Activated T-helper 1 cell treated with anti-CD3 and anti-CD28 coated beads, Interleukin-12 subunit alpha, Interleukin-12 subunit beta, Interleukin-2, Interleukin-4 antibody, amounts not matched to agents 30 ng/mL and 10 ng/mL and 1 ng/mL, durations not matched to agents 14 hours and 24 hours and 36 hours (primary cell): ENCODE measurements around the gene EFCAB11. TPM values are rescaled to one million over a fixed set of nuclear protein-coding genes. Genes with fewer than 3 reads are reported as not detected.

ENCODE experiments used
- DNase-seq: peaks from one replicate; pipeline ENCODE4 v3.0.0; 2021; ENCODE audit warnings: low spot score
- H3K27ac Mint-ChIP-seq: one replicate; pipeline ENCODE4 v1.8.0; 2021; ENCODE audit warnings: mild to moderate bottlenecking, mixed read lengths
- H3K27me3 Mint-ChIP-seq: one replicate; pipeline ENCODE4 v1.8.0; 2022; ENCODE audit warnings: mild to moderate bottlenecking, moderate library complexity, mixed read lengths; ENCODE audit not compliant: insufficient read depth
- H3K36me3 Mint-ChIP-seq: one replicate; pipeline ENCODE4 v1.8.0; 2021; ENCODE audit warnings: low read depth, mixed read lengths
- H3K4me1 Mint-ChIP-seq: one replicate; pipeline ENCODE4 v1.8.0; 2021; ENCODE audit warnings: low read depth, mixed read lengths
- H3K4me3 Mint-ChIP-seq: one replicate; pipeline ENCODE4 v1.8.0; 2021; ENCODE audit warnings: mild to moderate bottlenecking, moderate library complexity, mixed read lengths
- H3K9me3 Mint-ChIP-seq: one replicate; pipeline ENCODE4 v1.8.0; 2021; ENCODE audit warnings: mixed read lengths
- intact Hi-C: fragments of 100-400 bp; cut with micrococcal nuclease; formaldehyde crosslinking; loops from one replicate; pipeline ENCODE4 v1.15.1; 2024
- total RNA-seq: library from RNA; stranded (reverse); gene quantifications from 2 replicates; pipeline ENCODE4 v1.2.3, GENCODE V29; 2022

Gene EFCAB11
- total RNA-seq, 1 donor from 2014 or later = 8.2 TPM

- no peaks in the 10 kb centered on the region for H3K36me3 Mint-ChIP-seq
- no peak overlapping the region for H3K27ac Mint-ChIP-seq
- H3K4me3 Mint-ChIP-seq = no peak overlapping the region
- no peaks in the 10 kb centered on the region for H3K9me3 Mint-ChIP-seq
- intact Hi-C loops = no loop called here
- H3K4me1 Mint-ChIP-seq = no peaks in the 10 kb centered on the region
- H3K27me3 Mint-ChIP-seq = peaks cover 26% of the 10 kb centered on the region
- no peak for DNase-seq
These were observed 144.4 kb downstream of the EFCAB11 start for GRCh38 chr14:89810101-89810500.

DNA sequence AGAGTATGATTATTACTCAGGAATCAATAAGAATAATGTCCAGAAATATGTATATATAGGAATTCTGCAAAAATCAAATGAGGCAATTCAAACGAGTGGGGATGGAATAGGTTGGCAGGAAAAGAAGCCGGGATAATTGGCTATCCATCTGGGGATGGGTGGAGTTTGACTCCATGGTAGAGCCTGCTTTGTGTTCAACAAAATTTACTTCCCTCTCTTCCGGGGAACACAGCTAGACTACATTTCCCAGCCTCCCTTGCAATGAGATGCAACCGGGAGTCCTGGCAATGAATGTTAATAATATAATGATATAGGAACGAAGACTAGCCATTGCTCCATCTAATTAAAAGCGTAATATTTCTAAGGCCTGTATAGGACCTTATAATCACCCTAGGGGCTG, 146.6 kb downstream of the EFCAB11 start:
- Mint-ChIP-seq H3K27me3 (peaks cover 17% of the 10 kb centered on the region), H3K9me3 (no peaks in the 10 kb centered on the region), H3K36me3 (no peaks in the 10 kb centered on the region), H3K4me1 (no peaks in the 10 kb centered on the region), H3K27ac (no peak overlapping the region), H3K4me3 (no peak overlapping the region)
- DNase-seq = no peak
- intact Hi-C loops = no loop called here

GRCh38 chr14:89807151-89807550, 147.4 kb downstream of the EFCAB11 start:
- DNase-seq = no peak
- H3K27ac Mint-ChIP-seq = no peak overlapping the region
- intact Hi-C loops = no loop called here

GRCh38 chr14:89806451-89806850, 148.1 kb downstream of the EFCAB11 start:
- Mint-ChIP-seq H3K36me3 (no peaks in the 10 kb centered on the region), H3K4me3 (no peak overlapping the region), H3K4me1 (no peaks in the 10 kb centered on the region), H3K9me3 (no peaks in the 10 kb centered on the region), H3K27me3 (peaks cover 7% of the 10 kb centered on the region), H3K27ac (no peak overlapping the region)
- no peak for DNase-seq
- intact Hi-C loops = no loop called here

More at GRCh38 chr14:89807151-89807550, 147.4 kb downstream of the EFCAB11 start:
- no peak overlapping the region for H3K4me3 Mint-ChIP-seq
- H3K36me3 Mint-ChIP-seq = no peaks in the 10 kb centered on the region
- H3K4me1 Mint-ChIP-seq = no peaks in the 10 kb centered on the region
- H3K9me3 Mint-ChIP-seq = no peaks in the 10 kb centered on the region
- H3K27me3 Mint-ChIP-seq = peaks cover 9% of the 10 kb centered on the region

DNA sequence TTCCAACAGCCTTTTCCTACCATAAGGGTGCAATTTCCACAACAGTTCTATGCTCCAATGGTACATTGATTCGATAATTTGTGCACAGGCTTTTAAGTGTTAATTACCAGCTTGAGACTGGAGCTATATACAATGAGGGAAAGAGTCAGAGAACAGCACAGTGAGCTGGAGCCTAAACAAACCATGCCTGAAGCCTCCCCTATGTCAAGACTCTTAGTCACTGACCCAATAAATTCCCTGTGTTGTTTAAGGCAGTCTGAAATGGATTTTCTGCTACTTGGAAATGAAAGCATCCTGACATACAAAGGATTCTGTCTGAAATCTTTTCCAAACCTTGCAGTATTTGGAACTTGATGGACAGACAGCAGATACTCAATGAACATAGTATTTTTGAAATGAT, 149.0 kb downstream of the EFCAB11 start:
- no peak overlapping the region for H3K27ac Mint-ChIP-seq
- no peak for DNase-seq
- no peaks in the 10 kb centered on the region for H3K36me3 Mint-ChIP-seq
- H3K4me1 Mint-ChIP-seq = no peaks in the 10 kb centered on the region
- intact Hi-C loops = no loop called here
- H3K27me3 Mint-ChIP-seq = peaks cover 7% of the 10 kb centered on the region
- H3K4me3 Mint-ChIP-seq = no peak overlapping the region
- no peaks in the 10 kb centered on the region for H3K9me3 Mint-ChIP-seq

DNA sequence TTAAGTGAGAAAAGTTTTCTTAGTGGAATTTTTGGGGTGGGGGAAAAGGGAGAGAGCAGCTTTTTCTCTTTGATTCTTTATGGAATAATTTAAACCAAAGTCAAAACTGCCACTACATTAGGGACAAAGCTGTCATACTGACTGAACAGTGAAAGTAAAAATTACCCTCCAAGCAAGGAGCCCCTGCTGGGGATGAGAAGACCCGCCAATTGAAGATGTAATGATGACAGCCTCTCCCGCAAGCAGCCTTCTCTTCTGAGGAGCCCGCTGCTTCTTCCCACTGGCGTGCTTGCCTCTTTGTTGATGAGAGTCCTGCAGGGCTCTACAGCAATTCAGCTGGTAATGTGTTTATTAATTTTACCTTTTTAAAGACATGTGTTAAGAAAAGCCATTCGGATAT, 151.0 kb downstream of the EFCAB11 start:
- Mint-ChIP-seq H3K27ac (no peak overlapping the region), H3K4me3 (no peak overlapping the region), H3K4me1 (no peaks in the 10 kb centered on the region), H3K27me3 (peaks cover 8% of the 10 kb centered on the region), H3K9me3 (no peaks in the 10 kb centered on the region), H3K36me3 (no peaks in the 10 kb centered on the region)
- intact Hi-C loops = no loop called here
- DNase-seq = no peak

DNA sequence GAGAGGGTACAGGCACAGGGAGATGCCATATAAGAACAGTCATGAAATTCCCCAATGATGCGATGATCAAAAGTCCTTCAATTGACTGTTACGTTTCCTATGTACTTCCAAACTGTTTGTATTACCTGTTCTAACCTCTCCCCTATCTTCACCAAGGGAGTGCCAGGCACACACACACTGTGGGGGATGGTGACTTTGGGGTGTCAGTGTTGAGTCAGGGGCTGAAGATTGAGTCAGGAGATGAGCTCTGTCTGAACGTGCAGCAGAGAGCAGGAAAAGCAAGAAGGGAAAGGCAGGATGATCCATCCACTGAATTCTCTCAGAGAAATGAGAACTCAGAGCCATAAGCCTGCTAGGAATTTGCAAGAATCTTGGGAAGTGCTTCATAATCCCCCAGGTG, 153.4 kb downstream of the EFCAB11 start:
- no peaks in the 10 kb centered on the region for H3K9me3 Mint-ChIP-seq
- no peak for DNase-seq

GRCh38 chr14:89798212-89798773, 156.2 kb downstream of the EFCAB11 start:
- Mint-ChIP-seq H3K36me3 (no peaks in the 10 kb centered on the region), H3K27ac (no peak overlapping the region), H3K27me3 (peaks cover 3% of the 10 kb centered on the region), H3K4me3 (no peak overlapping the region), H3K4me1 (no peaks in the 10 kb centered on the region), H3K9me3 (no peaks in the 10 kb centered on the region)
- intact Hi-C loops = no loop called here
- no peak for DNase-seq

More for the DNA sequence above, 153.4 kb downstream of the EFCAB11 start:
- Mint-ChIP-seq H3K36me3 (no peaks in the 10 kb centered on the region), H3K27me3 (peaks cover 5% of the 10 kb centered on the region), H3K4me1 (no peaks in the 10 kb centered on the region), H3K27ac (no peak overlapping the region), H3K4me3 (no peak overlapping the region)
- intact Hi-C loops = no loop called here

DNA sequence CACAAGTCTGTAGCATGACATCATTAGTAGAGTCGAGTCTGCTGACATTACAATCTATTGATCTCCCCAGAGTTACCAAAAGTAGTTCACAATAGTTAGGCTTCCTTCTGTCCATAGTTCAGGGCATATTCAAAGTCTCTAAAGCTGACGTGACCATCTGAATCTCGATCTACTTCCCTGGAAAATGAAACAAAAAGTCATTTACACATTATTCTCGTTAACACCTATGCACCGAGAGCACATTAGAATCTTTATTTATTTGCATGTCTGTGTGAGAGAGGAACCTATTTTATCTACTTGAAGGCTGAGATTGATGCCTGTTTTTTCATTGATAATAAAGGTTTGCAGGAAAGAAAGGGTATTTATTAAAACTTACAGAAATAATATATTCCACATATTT, 157.4 kb downstream of the EFCAB11 start:
- Mint-ChIP-seq H3K27ac (no peak overlapping the region), H3K4me3 (no peak overlapping the region), H3K27me3 (peaks cover 5% of the 10 kb centered on the region), H3K4me1 (no peaks in the 10 kb centered on the region), H3K9me3 (no peaks in the 10 kb centered on the region), H3K36me3 (no peaks in the 10 kb centered on the region)
- intact Hi-C loops = no loop called here
- DNase-seq = no peak

- DNase-seq = no peak
- no peak overlapping the region for H3K4me3 Mint-ChIP-seq
- H3K4me1 Mint-ChIP-seq = no peaks in the 10 kb centered on the region
- H3K27ac Mint-ChIP-seq = no peak overlapping the region
- intact Hi-C loops = no loop called here
- H3K36me3 Mint-ChIP-seq = no peaks in the 10 kb centered on the region
- H3K27me3 Mint-ChIP-seq = peaks cover 7% of the 10 kb centered on the region
- no peaks in the 10 kb centered on the region for H3K9me3 Mint-ChIP-seq
These were observed 160.4 kb downstream of the EFCAB11 start for GRCh38 chr14:89794096-89794495.

GRCh38 chr14:89793367-89793716, 161.2 kb downstream of the EFCAB11 start:
- H3K27ac Mint-ChIP-seq = no peak overlapping the region
- no peak overlapping the region for H3K4me3 Mint-ChIP-seq
- DNase-seq = no peak
- no peaks in the 10 kb centered on the region for H3K9me3 Mint-ChIP-seq
- intact Hi-C loops = no loop called here
- peaks cover 4% of the 10 kb centered on the region for H3K27me3 Mint-ChIP-seq
- no peaks in the 10 kb centered on the region for H3K36me3 Mint-ChIP-seq
- no peaks in the 10 kb centered on the region for H3K4me1 Mint-ChIP-seq

GRCh38 chr14:89792489-89793366, 161.8 kb downstream of the EFCAB11 start:
- H3K4me3 Mint-ChIP-seq = no peak overlapping the region
- H3K9me3 Mint-ChIP-seq = no peaks in the 10 kb centered on the region
- H3K4me1 Mint-ChIP-seq = no peaks in the 10 kb centered on the region
- intact Hi-C loops = no loop called here
- no peak for DNase-seq
- no peak overlapping the region for H3K27ac Mint-ChIP-seq
- H3K27me3 Mint-ChIP-seq = peaks cover 4% of the 10 kb centered on the region
- H3K36me3 Mint-ChIP-seq = no peaks in the 10 kb centered on the region

GRCh38 chr14:89787525-89787924, 167.0 kb downstream of the EFCAB11 start:
- Mint-ChIP-seq H3K9me3 (no peaks in the 10 kb centered on the region), H3K4me3 (no peak overlapping the region), H3K4me1 (no peaks in the 10 kb centered on the region), H3K36me3 (no peaks in the 10 kb centered on the region), H3K27me3 (peaks cover 5% of the 10 kb centered on the region), H3K27ac (no peak overlapping the region)
- no peak for DNase-seq
- intact Hi-C loops = no loop called here
